NCI-H510A (cell line): ENCODE results near the gene TMEM121B.

Experiments
- DNase-seq: peaks from one replicate; lab custom pipeline; 2025; lab: John Stamatoyannopoulos, UW

The TMEM121B gene

GRCh38 chr22:17137861-17138425, 16.8 kb upstream of the TMEM121B start:
- no peak for DNase-seq

- DNase-seq: no peak
These were observed 16.0 kb upstream of the TMEM121B start for GRCh38 chr22:17137170-17137569.

- no peak for DNase-seq
These were observed 14.1 kb upstream of the TMEM121B start for GRCh38 chr22:17135153-17135760.

GRCh38 chr22:17133137-17133536, 12.0 kb upstream of the TMEM121B start:
- DNase-seq: no peak

- DNase-seq: no peak
These were observed 11.0 kb upstream of the TMEM121B start for GRCh38 chr22:17132112-17132511.

- DNase-seq: no peak
These were observed 10.5 kb upstream of the TMEM121B start for GRCh38 chr22:17131686-17132085.

- no peak for DNase-seq
These were observed 9.0 kb upstream of the TMEM121B start for GRCh38 chr22:17130199-17130598.

GRCh38 chr22:17120711-17121232, 388 bp downstream of the TMEM121B start:
- DNase-seq: no peak

GRCh38 chr22:17120281-17120680, 879 bp downstream of the TMEM121B start:
- DNase-seq: no peak

GRCh38 chr22:17119481-17120202, 1.5 kb downstream of the TMEM121B start:
- no peak for DNase-seq

- DNase-seq: no peak
These were observed 2.8 kb downstream of the TMEM121B start for GRCh38 chr22:17118342-17118741.

GRCh38 chr22:17117890-17118289, 3.3 kb downstream of the TMEM121B start:
- DNase-seq: no peak

- DNase-seq: no peak
These were observed 3.8 kb downstream of the TMEM121B start for GRCh38 chr22:17117400-17117799.

- DNase-seq: no peak
These were observed 4.4 kb downstream of the TMEM121B start for GRCh38 chr22:17116572-17117330.

GRCh38 chr22:17115945-17116565, 5.1 kb downstream of the TMEM121B start:
- DNase-seq: no peak

- no peak for DNase-seq
These were observed 5.9 kb downstream of the TMEM121B start for GRCh38 chr22:17115236-17115635.

- no peak for DNase-seq
These were observed 6.3 kb downstream of the TMEM121B start for GRCh38 chr22:17114898-17115235.

GRCh38 chr22:17114173-17114897, 6.8 kb downstream of the TMEM121B start:
- no peak for DNase-seq

GRCh38 chr22:17113600-17113999, 7.6 kb downstream of the TMEM121B start:
- DNase-seq: no peak

- DNase-seq: peak; percentile 47
These were observed 8.6 kb downstream of the TMEM121B start for GRCh38 chr22:17112491-17113042.
